Amygdala (tissue), 56 donors: ENCODE measurements around the gene ATRNL1.

Experiments
- DNase-seq, 56 donors: peaks; one replicate each; lab custom pipeline; 2025; lab: John Stamatoyannopoulos, UW

ATRNL1 gene, protein sequence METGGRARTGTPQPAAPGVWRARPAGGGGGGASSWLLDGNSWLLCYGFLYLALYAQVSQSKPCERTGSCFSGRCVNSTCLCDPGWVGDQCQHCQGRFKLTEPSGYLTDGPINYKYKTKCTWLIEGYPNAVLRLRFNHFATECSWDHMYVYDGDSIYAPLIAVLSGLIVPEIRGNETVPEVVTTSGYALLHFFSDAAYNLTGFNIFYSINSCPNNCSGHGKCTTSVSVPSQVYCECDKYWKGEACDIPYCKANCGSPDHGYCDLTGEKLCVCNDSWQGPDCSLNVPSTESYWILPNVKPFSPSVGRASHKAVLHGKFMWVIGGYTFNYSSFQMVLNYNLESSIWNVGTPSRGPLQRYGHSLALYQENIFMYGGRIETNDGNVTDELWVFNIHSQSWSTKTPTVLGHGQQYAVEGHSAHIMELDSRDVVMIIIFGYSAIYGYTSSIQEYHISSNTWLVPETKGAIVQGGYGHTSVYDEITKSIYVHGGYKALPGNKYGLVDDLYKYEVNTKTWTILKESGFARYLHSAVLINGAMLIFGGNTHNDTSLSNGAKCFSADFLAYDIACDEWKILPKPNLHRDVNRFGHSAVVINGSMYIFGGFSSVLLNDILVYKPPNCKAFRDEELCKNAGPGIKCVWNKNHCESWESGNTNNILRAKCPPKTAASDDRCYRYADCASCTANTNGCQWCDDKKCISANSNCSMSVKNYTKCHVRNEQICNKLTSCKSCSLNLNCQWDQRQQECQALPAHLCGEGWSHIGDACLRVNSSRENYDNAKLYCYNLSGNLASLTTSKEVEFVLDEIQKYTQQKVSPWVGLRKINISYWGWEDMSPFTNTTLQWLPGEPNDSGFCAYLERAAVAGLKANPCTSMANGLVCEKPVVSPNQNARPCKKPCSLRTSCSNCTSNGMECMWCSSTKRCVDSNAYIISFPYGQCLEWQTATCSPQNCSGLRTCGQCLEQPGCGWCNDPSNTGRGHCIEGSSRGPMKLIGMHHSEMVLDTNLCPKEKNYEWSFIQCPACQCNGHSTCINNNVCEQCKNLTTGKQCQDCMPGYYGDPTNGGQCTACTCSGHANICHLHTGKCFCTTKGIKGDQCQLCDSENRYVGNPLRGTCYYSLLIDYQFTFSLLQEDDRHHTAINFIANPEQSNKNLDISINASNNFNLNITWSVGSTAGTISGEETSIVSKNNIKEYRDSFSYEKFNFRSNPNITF (N-terminal part only)

DNA sequence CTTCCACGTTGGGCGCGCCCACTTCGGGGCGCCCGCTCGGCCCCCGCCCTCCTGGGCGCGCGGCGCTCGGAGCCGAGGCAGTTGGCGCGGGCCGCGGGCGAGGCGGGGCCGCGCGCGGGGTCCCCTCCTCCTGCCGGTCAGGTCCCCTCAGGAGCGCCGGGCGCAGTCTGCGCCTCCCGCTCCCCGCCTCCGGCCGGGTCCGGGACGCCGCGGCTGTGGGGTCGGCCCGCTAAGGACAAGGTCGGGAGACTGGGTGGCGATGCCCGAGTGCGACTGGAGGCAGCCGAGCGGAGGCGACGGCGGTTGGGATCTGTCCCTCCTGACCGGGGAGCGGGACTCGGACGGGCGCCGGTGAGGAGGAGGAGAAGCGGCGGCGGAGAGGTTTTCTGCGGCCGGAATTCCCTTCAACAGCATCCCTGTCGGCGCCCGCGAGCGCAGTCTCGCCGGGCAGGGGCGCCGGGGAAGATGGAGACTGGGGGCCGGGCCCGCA is at the start of gene ATRNL1:
ATRNL1 (plus strand) TSS at position 80 of the 490 bp plus-strand sequence; CDS start at position 466, 386 bp downstream.
- peak in 16 of 56 donors; percentile 10 to 66 (median 33) for DNase-seq

DNA sequence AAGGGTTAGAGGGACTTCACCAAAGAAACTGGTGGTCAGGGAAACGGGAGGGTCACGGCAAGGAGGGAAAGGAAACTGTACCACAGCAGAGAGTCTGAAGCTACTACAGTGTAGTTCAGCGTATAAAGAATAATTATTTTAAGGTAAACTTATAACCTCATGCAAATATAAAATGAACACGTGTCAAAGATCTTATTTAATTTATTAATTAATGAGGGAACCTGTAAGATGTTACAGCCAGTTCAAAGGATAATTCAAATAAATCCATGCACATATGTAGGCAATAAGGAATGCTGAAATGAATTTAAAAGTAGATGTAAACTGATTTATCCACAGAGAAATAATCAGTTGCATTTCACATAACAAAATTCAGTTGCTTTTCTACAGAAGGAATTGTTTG is 49.4 kb upstream of the ATRNL1 start:
- DNase-seq: no peak

DNA sequence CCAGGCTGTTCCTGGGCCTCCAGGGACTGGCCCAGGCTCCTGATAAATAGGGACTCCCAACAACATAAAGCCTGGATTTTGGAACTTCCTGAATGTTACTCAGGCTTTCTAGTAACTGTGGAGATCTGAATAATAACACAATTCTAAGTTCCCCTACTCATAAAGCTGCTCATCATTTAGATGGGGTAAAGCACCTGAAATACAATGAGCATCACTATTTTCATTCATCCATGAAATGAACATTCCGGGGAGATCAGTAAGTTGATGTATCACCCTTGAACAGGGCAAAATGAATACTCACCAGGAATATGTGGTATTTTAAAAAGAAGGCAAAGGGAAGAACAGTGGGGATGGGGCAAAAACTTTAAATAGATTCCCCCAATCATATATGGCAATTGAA is 48.3 kb upstream of the ATRNL1 start:
- DNase-seq: no peak

DNA sequence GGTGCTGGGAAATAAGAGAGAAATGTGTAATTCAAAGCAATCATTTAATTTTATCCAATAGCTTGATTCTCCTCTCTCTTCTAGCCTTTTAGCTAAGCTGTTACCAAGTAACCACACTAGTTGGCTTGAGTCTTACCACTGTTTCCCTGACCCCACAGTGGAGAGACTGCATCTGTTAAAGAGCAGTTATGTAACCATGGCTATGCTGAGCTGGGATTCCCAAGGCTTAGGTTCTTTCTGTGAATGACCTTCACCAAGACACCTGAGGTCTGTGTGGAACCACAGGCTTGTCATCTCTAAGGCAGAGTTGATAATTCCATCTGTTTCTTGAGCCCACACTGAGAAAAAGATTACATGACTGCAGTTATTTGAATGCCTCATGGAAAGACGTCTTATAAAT is 47.7 kb upstream of the ATRNL1 start:
- peak in 1 of 56 donors; percentile 17 for DNase-seq

DNA sequence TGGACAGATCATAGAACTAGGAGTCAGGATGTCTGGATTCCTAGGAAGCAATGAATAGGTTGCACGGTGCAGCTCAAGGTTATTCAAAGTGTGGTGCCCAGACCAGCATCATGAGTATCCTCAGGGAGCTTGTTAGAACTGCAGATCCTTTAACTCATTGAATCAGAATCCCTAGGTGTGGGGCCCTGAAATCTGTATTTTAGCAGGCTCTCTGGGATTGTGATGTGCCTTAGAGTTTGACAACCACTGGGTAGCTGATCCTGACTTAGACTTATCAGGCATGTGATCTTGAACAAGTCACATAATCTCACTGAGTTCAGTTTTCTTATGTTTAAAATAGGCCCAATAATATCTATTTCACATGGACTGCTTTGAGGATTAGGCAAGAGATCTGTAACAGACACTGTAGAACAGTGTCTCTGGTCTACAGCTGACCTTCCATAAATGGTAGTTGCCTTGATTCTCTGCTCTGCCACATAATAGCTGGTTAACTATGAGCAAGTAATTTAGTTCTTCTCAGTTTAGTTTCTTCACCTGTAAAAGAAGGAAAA is 46.4 kb upstream of the ATRNL1 start:
- DNase-seq: no peak

DNA sequence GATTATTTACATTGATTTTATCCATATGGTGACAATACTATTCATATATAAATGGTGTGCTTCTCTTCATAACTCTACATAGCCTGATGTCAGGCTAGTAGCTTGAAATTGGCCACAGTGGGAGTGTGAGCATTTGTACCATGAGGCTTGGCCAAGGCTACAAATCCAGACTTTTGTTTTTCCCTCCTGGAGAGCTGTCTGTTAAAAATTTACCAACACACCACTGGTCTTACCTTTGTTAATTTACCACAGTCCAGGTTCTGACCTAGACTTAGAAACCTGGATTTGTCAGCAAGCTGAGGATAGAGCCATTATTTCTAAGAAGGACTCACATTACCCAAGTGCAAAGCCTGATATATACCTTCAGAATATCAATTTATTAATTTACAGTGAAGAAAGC is 45.5 kb upstream of the ATRNL1 start:
- DNase-seq: no peak

DNA sequence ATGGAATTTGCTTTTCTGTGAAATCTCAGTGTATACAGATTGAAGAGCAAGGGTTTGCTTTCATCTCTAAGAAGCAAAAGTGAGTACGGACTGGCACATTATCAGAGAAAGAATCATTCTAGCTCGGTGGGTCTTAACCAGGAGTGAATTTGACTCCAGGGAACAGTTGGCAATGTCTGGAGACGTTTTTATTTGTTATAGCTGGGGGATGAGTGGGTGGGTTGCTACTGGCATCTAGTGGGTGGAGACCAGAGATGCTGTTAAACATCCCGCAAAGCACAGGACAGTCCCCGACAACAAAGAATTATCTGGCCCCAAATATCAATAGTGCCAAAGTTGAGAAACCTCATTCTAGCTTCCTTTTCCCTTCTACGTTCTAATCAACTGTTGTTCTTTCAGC is 43.8 kb upstream of the ATRNL1 start:
- no peak for DNase-seq

DNA sequence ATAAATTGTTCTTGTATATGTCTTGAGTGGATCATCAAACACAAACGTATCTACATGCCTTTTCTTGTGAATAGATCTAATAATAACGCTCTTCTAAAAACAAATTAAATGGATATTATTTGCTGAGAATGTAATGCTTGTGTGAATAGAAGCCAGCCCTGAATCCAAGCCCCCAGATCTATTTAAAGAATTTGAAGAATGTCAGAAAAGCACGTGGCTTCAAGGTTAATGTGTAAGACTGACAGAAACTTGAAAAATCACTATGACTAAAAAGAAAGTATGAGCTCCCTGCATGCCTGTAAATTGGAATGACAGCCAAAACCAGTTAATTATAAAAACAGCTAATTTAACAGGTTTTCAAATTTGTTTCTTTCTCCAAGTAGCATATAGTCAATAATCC is 43.2 kb upstream of the ATRNL1 start:
- DNase-seq: no peak

DNA sequence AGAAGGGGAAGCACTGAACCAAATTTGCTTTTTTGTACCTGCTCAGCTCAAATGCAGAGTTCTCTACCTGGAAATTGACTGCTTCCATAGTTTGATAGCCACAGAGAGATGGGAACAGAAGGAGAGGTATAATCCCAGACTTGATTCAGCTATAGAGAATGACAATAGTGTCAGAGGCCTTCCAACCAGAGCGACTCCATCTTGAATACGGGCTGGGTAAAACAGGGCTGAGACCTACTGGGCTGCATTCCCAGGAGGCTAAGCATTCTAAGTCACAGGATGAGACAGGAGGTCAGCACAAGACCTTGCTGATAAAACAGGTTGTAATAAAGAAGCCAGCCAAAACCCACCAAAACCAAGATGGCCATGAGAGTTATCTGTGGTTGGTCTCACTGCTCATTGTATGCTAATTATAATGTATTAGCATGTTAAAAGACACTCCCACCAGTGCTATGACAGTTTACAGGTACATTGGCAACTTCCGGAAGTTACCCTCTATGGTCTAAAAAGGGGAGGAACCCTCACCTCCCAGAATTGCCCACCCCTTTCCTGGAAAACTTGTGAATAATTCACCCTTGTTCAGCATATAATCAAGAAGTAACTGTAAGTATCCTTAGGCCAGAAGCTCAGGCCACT is 42.7 kb upstream of the ATRNL1 start:
- DNase-seq: no peak

DNA sequence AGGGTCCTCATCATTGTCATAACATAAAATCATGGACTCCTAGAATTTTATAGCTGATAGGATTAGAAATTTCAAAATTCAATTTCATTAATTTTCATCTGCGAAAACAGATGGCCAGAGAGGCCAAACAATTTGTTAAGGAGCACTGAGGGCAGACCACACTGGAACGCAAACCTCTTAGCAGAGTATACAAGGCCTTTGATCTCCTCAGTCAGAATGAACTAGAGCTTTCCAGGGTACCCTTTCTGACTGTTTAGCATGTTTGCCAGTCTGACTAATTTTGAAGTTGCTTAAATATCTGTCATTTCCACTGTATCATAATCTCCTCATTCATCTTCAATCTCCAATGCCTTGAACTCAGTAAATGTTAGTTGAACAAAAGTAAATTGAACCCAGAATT is 41.9 kb upstream of the ATRNL1 start:
- no peak for DNase-seq

DNA sequence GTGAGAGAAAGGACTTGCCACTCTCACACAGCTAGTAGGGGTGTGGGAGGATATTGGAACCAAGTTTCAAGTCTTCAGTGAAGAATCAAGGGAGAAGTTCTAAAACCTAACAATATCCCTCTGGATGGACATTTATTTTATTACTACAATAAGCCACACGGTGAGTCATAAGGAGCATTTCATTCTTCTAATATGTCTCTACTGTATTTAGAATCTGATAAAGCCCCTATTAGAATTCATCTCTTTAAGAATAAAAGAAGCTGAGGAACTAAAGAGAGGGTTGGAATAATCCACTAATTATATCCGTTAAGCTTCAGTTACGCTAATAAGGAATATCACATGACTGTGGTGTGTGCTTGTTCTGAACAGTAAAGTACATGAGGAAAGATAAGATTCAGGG is 40.9 kb upstream of the ATRNL1 start:
- no peak for DNase-seq

DNA sequence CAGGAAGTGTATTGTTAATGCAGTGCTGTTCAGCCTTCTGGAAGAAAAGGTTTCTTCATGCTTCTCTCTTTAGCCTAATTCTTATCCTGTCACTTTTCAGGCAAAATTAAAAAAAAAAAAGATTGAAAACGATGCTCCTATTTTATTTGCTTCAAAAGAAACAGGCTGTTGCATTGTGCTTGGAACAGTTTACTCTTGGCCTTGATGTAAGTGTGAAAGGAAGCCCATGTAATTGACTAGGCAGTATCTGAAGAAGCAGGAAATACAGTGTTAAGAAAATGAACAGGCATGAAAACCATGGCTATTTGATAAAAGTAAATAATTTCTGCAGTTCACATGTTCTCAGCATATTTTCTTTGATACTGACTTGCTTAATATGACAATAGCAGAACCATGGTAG is 40.4 kb upstream of the ATRNL1 start:
- no peak for DNase-seq

DNA sequence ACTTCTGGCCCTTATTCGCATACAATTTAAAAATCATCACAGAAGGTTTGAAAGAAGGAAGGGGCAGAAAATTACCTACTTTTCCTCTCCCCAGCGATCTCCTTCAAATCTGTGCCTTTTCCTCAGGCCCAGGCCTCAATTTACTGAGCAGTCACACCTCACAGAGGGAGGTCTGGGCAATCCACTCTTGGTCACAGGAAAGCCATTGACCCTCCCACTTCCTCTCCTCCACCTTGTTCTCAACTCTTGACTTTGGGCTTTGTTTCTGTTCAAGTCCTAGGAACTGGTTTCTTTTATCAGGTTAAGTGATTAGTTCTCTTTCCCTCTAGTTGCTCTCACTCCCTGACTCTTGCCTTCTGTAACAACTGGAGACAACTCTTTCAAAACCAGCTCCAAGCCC is 37.0 kb upstream of the ATRNL1 start:
- no peak for DNase-seq

DNA sequence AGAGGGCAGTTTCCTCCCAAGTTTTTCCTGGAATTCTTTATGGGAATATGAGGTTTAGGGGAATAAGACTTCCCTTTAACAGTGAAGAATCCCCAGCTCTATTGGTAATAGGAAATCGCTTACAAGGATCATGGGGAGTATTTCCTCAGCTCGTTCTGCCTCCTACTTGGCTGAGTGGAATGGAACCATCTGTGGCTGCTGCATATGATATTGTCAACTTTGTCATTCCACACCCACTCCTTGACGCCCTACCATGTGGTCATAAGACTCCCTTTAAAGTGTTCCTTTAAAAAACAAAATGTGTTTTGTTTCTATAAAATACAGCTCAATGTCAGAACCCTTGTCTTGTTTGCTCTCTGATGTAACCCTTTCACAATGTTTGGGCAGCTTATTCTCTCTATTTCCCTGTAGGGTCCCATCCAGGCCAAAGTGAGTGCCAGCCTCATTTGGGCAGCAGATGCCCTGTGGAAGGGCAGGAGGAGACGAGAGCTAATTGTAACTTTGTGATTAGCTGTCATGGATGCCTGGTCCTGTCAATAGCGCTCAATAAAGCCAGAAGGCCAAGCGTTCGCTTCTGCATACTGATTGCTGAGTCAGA is 33.8 kb upstream of the ATRNL1 start:
- peak in 2 of 56 donors; percentile 2 to 9 for DNase-seq

DNA sequence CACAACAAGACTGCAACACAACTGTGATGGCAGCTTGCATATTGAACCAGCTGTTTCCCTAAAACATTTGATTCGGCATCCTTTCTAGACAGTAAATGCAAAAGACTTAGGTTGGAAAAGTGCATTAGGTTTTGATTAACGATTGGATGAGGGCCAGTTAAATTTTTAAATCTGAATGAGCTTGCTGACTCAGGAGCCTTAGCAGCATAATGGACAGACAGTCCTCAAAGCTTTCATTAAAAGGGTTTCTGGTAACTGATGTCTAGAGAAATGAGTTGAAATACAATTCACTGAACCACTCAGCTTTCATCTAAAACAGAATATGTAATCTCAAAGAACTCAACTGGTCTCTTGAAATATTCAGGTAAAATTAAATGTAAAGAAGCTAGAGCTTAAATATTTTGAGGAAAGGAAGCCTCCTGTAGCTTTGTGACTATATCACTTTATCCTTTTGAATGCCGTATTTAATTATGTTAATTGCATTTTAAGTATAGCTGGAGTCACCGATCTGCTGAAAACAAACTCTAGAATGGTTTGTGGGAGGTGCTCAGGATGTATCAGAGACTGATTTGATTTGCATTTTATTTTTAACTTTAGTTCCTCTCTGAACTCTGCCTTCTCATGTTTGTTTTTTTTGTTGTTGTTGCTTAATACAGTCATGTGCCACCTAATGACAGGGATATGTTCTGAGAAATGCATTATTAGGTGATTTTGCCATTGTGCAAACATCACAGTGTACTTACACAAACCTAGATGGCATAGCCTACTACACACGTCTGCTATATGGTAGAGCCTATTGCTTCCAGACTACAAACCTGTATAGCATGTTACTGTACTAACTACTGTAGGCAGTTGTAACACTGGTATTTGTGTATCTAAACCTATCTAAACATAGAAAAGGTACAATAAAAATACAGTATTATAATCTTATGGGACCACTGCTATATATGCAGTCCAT is 29.2 kb upstream of the ATRNL1 start:
- DNase-seq: no peak

DNA sequence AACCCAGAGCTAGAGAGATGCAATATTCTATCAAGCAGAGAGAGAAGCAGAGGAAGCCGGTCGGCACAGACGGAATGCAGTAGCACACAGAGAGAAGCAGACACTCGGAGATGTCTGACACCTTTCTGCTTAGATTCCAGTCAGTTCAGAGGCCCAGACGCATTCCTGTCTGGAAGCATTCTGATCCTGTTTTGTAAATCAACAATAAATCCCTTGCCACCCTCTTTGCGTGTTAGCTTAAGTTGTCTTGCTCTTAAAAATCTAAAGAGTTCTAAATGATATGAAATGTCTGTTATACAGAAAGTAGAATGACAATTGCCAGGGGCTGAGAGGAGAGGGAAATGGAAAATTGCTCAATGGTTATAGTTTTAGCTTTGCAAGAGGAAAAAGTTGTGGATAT is 27.4 kb upstream of the ATRNL1 start:
- DNase-seq: no peak

DNA sequence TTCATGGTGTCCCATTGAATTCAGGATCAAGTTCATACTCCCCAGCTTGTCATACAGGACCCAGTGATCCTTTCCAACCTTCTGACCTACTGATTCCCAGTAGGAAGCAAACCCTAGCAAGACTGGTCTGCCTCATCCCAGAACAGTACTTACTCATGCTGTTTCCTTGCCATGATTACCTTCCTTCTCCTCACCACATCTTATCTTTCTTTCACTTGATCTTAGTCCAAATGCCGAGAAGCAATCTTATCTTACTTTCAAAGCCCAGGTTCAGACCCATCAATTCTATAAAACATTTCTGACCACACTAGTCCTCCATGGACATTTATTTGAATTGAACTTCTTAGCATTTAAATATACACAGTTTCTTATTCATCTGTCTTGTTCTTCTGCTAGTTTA is 26.6 kb upstream of the ATRNL1 start:
- no peak for DNase-seq

DNA sequence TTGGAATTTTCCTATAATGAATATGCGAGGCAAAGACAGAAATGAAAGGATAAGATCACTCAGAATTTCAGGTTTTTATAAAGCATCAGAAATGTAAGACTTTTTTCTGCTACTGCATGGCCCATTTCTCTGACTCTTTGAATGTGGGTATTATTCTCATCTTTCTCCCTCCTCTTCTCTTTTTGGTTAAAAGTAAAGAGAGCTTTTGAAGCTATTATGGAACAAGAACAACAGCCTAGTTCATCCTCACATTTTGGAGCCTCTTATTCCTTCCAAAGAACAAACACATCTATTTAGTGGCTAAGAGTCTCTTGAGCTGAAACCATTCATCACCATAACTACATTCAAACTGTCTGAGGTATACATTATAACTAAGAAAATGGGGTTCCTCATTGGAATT is 19.4 kb upstream of the ATRNL1 start:
- no peak for DNase-seq
